ENCODE data around the gene TASOR2.
A peak's percentile ranks its signal among the peaks of the same experiment; 100 is the strongest.

TASOR2 gene

GRCh38 chr10:5684318-5684970, at the start of gene TASOR2:
Gene TASOR2, plus strand, starts transcription at chr10:5684838. Its CDS starts 35,805 bp downstream, at chr10:5720643.
- DNase-seq, result peak; percentile 92

GRCh38 chr10:5634918-5635317, 49.7 kb upstream of the TASOR2 start:
- DNase-seq, result no peak

- DNase-seq, result no peak
These were observed 46.1 kb upstream of the TASOR2 start for GRCh38 chr10:5638494-5638893.

- DNase-seq, result no peak
These were observed 45.6 kb upstream of the TASOR2 start for GRCh38 chr10:5639066-5639465.

GRCh38 chr10:5640036-5640435, 44.6 kb upstream of the TASOR2 start:
- DNase-seq, result no peak

GRCh38 chr10:5640501-5640900, 44.1 kb upstream of the TASOR2 start:
- DNase-seq, result no peak

GRCh38 chr10:5641501-5641900, 43.1 kb upstream of the TASOR2 start:
- no peak for DNase-seq

GRCh38 chr10:5643346-5644067, 41.1 kb upstream of the TASOR2 start:
- DNase-seq, result no peak

GRCh38 chr10:5644930-5645329, 39.7 kb upstream of the TASOR2 start:
- no peak for DNase-seq

GRCh38 chr10:5645375-5645774, 39.3 kb upstream of the TASOR2 start:
- no peak for DNase-seq

GRCh38 chr10:5645944-5646617, 38.6 kb upstream of the TASOR2 start:
- no peak for DNase-seq

GRCh38 chr10:5647507-5648240, 37.0 kb upstream of the TASOR2 start:
- no peak for DNase-seq

GRCh38 chr10:5648494-5649457, 35.9 kb upstream of the TASOR2 start:
- no peak for DNase-seq

GRCh38 chr10:5649746-5650145, 34.9 kb upstream of the TASOR2 start:
- no peak for DNase-seq

- no peak for DNase-seq
These were observed 33.8 kb upstream of the TASOR2 start for GRCh38 chr10:5650664-5651387.

GRCh38 chr10:5651388-5651764, 33.3 kb upstream of the TASOR2 start:
- DNase-seq, result no peak

- no peak for DNase-seq
These were observed 31.9 kb upstream of the TASOR2 start for GRCh38 chr10:5652746-5653145.

- DNase-seq, result no peak
These were observed 30.4 kb upstream of the TASOR2 start for GRCh38 chr10:5654218-5654755.

GRCh38 chr10:5655121-5655520, 29.5 kb upstream of the TASOR2 start:
- no peak for DNase-seq

GRCh38 chr10:5656737-5657579, 27.7 kb upstream of the TASOR2 start:
- DNase-seq, result no peak
